GM10266 (cell line): Measurements from ENCODE around the gene VPS8.

Experiments used
- DNase-seq: peaks from one replicate; pipeline ENCODE4 v3.0.0; 2012; ENCODE audit errors: extremely low spot score
- TF ChIP-seq, protein P1 (sequence below): IDR thresholded peaks from 2 replicates; pipeline ENCODE4 v1.5.1; 2012; ENCODE audit warnings: mild to moderate bottlenecking, low read depth; ENCODE audit not compliant: control insufficient read depth, insufficient read depth; ENCODE audit errors: missing control alignments

The VPS8 gene

DNA sequence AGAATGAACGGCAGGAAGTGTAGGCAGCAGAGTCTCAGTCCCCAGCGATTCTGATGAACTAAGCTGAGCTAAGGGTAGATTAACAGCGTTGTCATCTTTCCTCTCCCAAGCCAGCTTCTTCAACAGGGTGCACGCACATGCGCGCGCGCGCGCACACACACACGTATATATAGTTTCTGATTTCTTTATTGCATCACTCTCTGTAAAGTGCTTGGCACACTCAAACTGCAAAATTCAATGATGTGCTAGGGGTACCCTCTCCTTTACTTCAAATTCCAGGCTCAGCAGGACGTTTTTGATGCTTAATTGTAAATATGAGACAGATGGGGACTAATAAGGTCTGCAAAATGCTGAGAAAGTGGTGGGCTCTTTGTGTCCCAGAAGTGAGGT lies 26.1 kb upstream of the VPS8 start:
- TF ChIP-seq, protein P1, sequence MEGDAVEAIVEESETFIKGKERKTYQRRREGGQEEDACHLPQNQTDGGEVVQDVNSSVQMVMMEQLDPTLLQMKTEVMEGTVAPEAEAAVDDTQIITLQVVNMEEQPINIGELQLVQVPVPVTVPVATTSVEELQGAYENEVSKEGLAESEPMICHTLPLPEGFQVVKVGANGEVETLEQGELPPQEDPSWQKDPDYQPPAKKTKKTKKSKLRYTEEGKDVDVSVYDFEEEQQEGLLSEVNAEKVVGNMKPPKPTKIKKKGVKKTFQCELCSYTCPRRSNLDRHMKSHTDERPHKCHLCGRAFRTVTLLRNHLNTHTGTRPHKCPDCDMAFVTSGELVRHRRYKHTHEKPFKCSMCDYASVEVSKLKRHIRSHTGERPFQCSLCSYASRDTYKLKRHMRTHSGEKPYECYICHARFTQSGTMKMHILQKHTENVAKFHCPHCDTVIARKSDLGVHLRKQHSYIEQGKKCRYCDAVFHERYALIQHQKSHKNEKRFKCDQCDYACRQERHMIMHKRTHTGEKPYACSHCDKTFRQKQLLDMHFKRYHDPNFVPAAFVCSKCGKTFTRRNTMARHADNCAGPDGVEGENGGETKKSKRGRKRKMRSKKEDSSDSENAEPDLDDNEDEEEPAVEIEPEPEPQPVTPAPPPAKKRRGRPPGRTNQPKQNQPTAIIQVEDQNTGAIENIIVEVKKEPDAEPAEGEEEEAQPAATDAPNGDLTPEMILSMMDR, result no peak
- no peak for DNase-seq

DNA sequence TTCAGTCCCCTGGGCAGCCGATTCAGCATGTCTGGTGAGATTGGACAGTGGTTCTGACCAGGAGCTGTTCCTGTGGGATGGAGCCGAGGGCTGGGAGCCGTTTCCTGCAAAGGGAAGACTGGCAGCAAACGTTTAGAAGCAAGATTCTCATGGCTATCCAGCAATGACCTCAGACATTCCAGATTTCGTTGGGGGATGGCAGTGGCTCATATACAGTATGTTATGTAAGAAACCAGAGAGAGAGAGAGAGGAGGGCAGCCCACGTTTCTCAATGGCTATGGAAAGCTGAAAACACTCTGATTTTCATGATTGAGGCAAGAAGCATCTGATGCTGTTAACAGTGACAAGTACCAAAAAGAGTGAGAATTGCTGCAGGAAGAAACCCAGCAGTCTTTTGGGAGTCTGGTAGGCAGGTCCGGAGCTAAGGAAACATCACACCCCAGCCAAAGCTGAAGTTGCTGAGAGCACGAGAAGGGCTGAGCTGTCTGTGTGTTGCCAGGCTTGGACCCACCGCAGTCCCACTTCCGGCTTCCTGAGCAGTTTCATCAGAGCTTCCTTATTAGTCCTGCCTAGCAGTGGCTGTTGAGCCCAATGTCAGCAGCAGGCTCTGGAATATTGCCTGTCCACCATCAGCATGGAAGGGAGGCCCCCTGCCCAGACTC lies 25.6 kb upstream of the VPS8 start:
- DNase-seq, result no peak
- TF ChIP-seq, protein P1, result no peak

DNA sequence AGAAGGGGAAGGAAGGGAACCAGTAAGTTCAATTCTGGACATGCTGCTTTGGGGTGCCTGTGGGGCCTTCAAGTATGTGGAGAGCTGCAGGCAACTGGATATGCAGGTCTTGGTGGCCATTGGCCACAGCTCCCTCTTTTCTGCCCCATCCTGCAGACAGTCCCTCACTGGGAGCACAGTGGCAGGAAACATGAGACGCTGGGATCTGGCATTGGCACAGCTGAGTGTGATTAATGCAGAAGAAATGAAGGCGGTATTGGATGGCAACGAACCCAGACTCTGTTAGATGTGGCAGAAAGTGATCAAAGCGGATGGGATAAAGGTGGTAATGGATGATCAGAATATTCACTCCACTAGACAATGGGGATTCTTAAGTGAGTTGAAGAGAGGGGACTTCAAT lies 23.2 kb upstream of the VPS8 start:
- no peak for DNase-seq
- TF ChIP-seq, protein P1, result no peak

DNA sequence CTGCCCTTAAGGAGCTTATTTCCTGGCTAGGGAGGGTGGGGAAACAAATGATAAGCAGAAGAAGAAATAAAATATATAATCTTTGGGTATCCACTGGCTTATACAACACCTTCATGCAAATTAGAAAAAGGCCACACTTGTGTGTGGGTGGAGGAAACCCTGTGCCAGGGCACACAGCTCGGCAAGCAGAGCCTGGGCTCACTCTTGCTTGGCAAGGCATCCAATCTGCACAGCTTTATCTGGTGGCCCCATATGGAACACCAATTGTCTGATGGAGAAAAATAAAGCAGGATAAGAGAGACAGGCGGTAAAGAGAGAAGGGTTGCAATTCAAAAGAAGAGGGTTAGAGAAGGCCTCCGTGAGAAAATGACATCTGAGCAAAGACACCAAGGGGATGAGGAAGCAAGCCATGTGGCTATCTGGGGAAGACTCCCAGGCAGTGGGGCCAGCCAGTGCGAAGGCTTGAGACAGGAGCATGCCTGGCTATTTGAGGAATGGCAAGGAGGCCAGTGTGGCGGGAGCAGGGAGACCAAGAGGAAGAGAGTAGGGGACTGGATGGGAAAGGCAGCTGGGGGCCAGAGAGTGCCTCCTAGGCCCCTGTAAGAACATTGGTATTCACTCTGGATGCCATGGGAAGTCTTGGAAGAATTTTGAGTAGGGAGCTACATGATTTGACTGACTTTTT lies 22.5 kb upstream of the VPS8 start:
- TF ChIP-seq, protein P1, result no peak
- no peak for DNase-seq

DNA sequence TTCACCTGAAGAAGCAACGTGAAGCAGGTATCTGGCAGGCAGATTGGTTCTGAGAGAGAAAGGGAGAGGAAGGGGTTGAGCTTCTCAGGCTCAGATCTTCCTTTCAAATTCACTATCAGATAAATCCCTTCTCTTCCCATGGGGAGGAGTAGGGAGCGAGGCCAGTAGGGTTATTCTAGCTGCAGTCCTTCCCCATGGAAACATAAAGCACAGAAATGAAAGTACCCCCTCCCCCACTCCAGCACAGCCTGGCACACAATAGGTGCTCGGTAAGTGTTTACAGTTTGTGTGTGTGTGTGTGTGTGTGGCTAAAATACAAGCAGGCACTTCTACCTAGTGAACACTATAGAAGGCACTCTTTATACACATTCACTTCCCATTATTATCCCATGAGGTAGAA lies 20.8 kb upstream of the VPS8 start:
- no peak for DNase-seq

DNA sequence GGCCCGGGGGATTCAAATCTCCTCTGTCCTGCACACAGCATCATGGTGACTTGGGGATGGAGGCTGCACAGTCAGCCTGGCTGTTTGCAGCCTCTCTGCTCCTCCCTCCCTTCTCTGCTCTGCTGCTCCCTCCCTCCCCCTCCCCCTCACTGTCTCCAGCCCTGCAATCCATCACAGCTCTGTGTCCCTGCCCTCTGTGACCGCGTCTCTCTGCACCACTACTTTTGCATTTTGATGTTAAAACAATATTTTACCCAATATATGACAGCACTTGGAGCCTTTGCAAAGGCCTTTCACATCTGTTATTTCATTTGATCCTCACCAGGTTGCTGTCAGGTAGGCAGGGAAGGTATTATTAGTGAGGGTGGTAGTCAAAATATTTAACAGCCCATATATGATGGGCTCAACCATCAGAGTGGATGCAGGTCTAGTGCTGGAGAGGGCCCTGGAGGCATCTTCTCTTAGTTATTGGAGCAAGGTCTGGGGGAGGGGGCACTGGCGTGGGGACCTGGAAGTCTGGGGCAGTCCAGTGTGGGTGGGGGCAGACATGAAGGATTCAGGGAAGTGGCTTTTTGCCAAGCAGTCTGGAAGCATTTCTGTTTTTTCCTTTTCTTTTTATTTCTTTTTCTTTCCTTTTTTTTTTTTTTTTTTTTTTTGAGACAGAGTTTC lies 16.3 kb upstream of the VPS8 start:
- TF ChIP-seq, protein P1, result no peak
- DNase-seq, result no peak

More for the DNA sequence above, 20.8 kb upstream of the VPS8 start:
- TF ChIP-seq, protein P1, result no peak

DNA sequence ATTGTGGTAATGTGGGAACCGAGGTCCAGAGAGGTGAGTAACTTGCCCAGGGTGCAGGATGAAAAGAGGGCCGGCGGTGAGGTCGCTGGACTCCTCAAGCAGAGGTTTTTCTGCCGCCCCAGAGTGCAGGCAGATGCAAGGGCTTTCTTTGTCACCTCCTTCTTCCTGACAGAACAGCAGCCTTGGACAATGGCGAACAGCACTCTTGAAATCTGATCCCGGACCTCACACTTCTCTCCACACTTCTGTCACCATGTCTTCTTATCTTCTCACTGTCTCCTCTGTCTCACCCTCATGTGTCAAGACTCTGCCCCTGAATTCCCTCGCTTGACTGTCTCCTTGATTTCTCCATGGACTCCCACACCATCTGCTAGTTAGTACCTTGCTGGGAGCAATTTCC lies 15.4 kb upstream of the VPS8 start:
- TF ChIP-seq, protein P1, result no peak

More for the DNA sequence above, 15.4 kb upstream of the VPS8 start:
- DNase-seq, result no peak
